HG02759 (cell line): Measurements from ENCODE around the gene KIF26B.
"Not testable (repeated sequence)": the region's sequence is repeated elsewhere in the genome, so short reads cannot be mapped to it uniquely, and the experiment has no call there.

Experiments used
- ATAC-seq: cut with Tn5 transposase; IDR thresholded peaks from one replicate; pipeline ENCODE4 v1.9.1; 2021; ENCODE audit warnings: mild to moderate bottlenecking, moderate library complexity; ENCODE audit not compliant: unreplicated experiment

Gene KIF26B

GRCh38 chr1:245663841-245664240, 509.1 kb downstream of the KIF26B start:
- no peak for ATAC-seq

GRCh38 chr1:245666412-245666811, 511.6 kb downstream of the KIF26B start:
- ATAC-seq = no peak

GRCh38 chr1:245671349-245671748, 516.6 kb downstream of the KIF26B start:
- no peak for ATAC-seq

GRCh38 chr1:245671966-245672767, 517.4 kb downstream of the KIF26B start:
- ATAC-seq = no peak

GRCh38 chr1:245672836-245673656, 518.3 kb downstream of the KIF26B start:
- ATAC-seq = not testable (repeated sequence)

GRCh38 chr1:245673881-245674414, 519.2 kb downstream of the KIF26B start:
- ATAC-seq = peak; percentile 73

GRCh38 chr1:245677461-245678240, 522.9 kb downstream of the KIF26B start:
- ATAC-seq = no peak

- no peak for ATAC-seq
Measured at GRCh38 chr1:245678860-245679411, 524.2 kb downstream of the KIF26B start.

GRCh38 chr1:245679821-245680780, 525.3 kb downstream of the KIF26B start:
- no peak for ATAC-seq

GRCh38 chr1:245682638-245683628, 528.1 kb downstream of the KIF26B start:
- no peak for ATAC-seq

- ATAC-seq = no peak
Measured at GRCh38 chr1:245683676-245684075, 528.9 kb downstream of the KIF26B start.

- ATAC-seq = no peak
Measured at GRCh38 chr1:245684166-245684565, 529.4 kb downstream of the KIF26B start.

- ATAC-seq = no peak
Measured at GRCh38 chr1:245684571-245684970, 529.8 kb downstream of the KIF26B start.

GRCh38 chr1:245685111-245685810, 530.5 kb downstream of the KIF26B start:
- no peak for ATAC-seq

GRCh38 chr1:245686006-245686405, 531.2 kb downstream of the KIF26B start:
- no peak for ATAC-seq

- ATAC-seq = no peak
Measured at GRCh38 chr1:245686446-245687030, 531.8 kb downstream of the KIF26B start.

GRCh38 chr1:245687152-245687635, 532.4 kb downstream of the KIF26B start:
- ATAC-seq = no peak
